AG10803 (cell line): Measurements from ENCODE around the gene VGLL4.

Experiments used
- DNase-seq: peaks from one replicate; pipeline ENCODE4 v3.0.0; 2010; ENCODE audit warnings: low read depth
- H3K4me3 ChIP-seq: 2 replicates; pipeline ENCODE4 v1.5.1; 2011; ENCODE audit warnings: mild to moderate bottlenecking, low read length, control low read depth
- CTCF ChIP-seq: conservative IDR thresholded peaks from 2 replicates; pipeline ENCODE4 v1.5.1; 2011; ENCODE audit warnings: mild to moderate bottlenecking, low read length, control low read depth, inconsistent platforms

Gene VGLL4

GRCh38 chr3:11538581-11538980, 105.1 kb downstream of the VGLL4 start:
- no peak for TF ChIP-seq CTCF
- H3K4me3 ChIP-seq = no peak overlapping the region
- no peak for DNase-seq

- DNase-seq = no peak
- H3K4me3 ChIP-seq = no peak overlapping the region
- no peak for TF ChIP-seq CTCF
These were observed 106.6 kb downstream of the VGLL4 start for GRCh38 chr3:11536936-11537612.

- H3K4me3 ChIP-seq = no peak overlapping the region
- DNase-seq = no peak
- no peak for TF ChIP-seq CTCF
These were observed 107.4 kb downstream of the VGLL4 start for GRCh38 chr3:11536132-11536935.

GRCh38 chr3:11535243-11535960, 108.3 kb downstream of the VGLL4 start:
- DNase-seq = no peak
- TF ChIP-seq CTCF = no peak
- H3K4me3 ChIP-seq = no peak overlapping the region

- H3K4me3 ChIP-seq = no peak overlapping the region
- TF ChIP-seq CTCF = no peak
- no peak for DNase-seq
These were observed 109.0 kb downstream of the VGLL4 start for GRCh38 chr3:11534793-11535101.

GRCh38 chr3:11534011-11534792, 109.5 kb downstream of the VGLL4 start:
- TF ChIP-seq CTCF = no peak
- no peak overlapping the region for H3K4me3 ChIP-seq
- no peak for DNase-seq
